SK-N-MC (cell line): Measurements from ENCODE around the gene CD4.

Experiments
- EZH2 ChIP-seq: fragments of 200-600 bp; sonication (generic); IDR thresholded peaks from one replicate; pipeline ENCODE4 v1.6.1; 2017; ENCODE audit warnings: antibody characterized with exemption
- POLR2AphosphoS5 ChIP-seq: IDR thresholded peaks from 2 replicates; pipeline ENCODE4 v1.6.1; 2012; ENCODE audit warnings: mild to moderate bottlenecking, low read depth, low read length, borderline replicate concordance

- no peak for TF ChIP-seq EZH2
- no peak for TF ChIP-seq POLR2AphosphoS5
Observed at GRCh38 chr12:6858799-6859198, 69.5 kb downstream of the CD4 start.
